AG09309 (cell line): ENCODE data around the gene FHL2.

Experiments
- DNase-seq: peaks from one replicate; pipeline ENCODE4 v3.0.0-alpha.2; 2010; ENCODE audit warnings: low read depth
- H3K4me3 ChIP-seq: 2 replicates; pipeline ENCODE4 v1.5.1; 2011; ENCODE audit warnings: mild to moderate bottlenecking, low read depth, low read length, moderate library complexity; ENCODE audit not compliant: control insufficient read depth
- TF ChIP-seq, protein P1 (sequence below): IDR thresholded peaks from 2 replicates; pipeline ENCODE4 v1.5.1; 2011; ENCODE audit warnings: mild to moderate bottlenecking, low read depth, low read length, inconsistent platforms; ENCODE audit not compliant: insufficient read depth, control insufficient read depth; ENCODE audit errors: missing control alignments

FHL2 gene

DNA sequence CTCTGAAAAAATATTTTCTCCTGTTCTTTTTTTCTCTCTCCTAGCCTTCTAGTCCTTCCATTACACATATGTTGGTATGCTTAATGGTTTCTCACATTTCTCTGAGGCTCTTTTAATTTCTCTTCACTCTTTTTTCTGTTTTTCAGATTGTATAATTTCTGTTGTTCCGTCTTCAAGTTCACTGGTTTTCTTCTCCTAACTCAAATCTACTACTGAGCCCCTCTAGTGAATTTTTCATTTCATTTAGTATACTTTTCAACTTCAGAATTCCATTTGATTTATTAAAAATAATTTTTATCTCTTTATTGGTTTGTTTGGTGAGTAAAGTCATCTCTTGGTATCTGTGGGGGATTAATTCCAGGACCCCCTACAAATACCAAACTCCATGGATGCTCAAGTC, 41.7 kb downstream of the FHL2 start:
- no peak for DNase-seq
- TF ChIP-seq, protein P1, sequence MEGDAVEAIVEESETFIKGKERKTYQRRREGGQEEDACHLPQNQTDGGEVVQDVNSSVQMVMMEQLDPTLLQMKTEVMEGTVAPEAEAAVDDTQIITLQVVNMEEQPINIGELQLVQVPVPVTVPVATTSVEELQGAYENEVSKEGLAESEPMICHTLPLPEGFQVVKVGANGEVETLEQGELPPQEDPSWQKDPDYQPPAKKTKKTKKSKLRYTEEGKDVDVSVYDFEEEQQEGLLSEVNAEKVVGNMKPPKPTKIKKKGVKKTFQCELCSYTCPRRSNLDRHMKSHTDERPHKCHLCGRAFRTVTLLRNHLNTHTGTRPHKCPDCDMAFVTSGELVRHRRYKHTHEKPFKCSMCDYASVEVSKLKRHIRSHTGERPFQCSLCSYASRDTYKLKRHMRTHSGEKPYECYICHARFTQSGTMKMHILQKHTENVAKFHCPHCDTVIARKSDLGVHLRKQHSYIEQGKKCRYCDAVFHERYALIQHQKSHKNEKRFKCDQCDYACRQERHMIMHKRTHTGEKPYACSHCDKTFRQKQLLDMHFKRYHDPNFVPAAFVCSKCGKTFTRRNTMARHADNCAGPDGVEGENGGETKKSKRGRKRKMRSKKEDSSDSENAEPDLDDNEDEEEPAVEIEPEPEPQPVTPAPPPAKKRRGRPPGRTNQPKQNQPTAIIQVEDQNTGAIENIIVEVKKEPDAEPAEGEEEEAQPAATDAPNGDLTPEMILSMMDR = no peak

DNA sequence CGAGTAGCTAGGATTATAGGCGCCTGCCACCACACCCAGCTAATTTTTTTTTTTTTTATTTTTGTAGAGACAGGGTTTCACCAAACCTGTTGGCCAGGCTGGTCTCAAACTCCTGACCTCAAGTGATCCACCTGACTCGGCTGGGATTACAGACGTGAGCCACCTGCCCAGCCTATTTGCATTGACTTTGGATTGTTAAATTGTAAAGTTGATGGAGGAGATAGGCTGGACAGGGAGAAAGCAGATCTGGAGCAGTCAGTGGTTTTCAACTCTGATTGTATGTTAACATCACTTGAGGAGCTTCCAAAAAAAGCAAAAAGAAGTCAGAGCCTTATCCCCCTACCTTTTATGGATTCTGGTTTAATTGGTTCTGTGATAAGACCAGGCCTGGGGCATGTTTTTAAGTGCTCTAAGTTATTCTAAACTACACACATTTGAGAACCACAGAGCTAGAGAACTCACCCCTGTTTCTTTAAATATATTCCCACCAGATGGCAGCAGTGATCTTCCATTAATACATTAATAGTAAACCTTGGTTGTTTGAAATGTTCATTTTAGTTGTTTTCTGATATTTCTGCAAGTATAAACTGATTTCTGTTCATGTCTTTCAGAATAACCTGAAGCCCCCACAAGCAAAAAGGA, 54.0 kb downstream of the FHL2 start:
- TF ChIP-seq, protein P1 = peak; percentile 25
- no peak overlapping the region for H3K4me3 ChIP-seq
- peak; percentile 10 for DNase-seq

More for the DNA sequence above, 41.7 kb downstream of the FHL2 start:
- H3K4me3 ChIP-seq = no peak overlapping the region

DNA sequence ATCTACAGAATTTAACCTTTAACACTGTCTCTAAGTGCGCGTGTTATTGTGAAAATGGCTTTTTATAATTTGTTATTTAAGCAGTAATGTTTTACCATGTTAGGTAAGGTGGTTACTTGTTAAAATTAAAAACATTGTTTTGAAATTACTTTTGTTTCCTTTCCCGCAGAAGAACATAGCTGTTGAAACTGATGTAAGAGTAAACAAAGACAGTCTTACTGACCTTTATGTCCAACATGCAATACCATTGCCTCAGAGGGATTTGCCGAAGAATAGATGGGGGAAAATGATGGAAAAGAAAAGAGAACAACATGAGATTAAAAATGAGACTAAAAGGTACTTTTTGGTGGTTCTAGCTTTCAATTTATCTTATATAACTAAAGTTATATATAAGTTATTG, 59.4 kb downstream of the FHL2 start:
- DNase-seq = no peak
- TF ChIP-seq, protein P1 = no peak
- no peak overlapping the region for H3K4me3 ChIP-seq

DNA sequence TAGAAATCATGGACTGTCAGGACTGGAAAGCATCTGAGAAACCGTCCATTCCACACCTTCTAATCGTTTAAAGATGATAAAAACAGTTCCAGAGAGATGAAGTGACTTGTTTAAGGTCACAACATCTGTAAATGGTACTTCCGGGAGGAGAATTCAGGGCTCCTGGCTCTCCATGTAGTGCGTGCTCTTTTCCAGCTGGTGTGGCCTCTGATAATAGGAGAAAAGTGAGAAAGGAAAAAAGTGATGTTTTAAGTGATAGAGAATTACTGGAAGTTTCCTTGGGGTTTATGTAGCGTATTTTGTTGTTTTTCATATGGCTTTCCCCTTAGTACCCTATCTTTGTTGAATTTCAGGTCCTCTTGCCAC, 60.8 kb downstream of the FHL2 start:
- TF ChIP-seq, protein P1 = no peak
- H3K4me3 ChIP-seq = peak overlapping the region; percentile 87
- no peak for DNase-seq

DNA sequence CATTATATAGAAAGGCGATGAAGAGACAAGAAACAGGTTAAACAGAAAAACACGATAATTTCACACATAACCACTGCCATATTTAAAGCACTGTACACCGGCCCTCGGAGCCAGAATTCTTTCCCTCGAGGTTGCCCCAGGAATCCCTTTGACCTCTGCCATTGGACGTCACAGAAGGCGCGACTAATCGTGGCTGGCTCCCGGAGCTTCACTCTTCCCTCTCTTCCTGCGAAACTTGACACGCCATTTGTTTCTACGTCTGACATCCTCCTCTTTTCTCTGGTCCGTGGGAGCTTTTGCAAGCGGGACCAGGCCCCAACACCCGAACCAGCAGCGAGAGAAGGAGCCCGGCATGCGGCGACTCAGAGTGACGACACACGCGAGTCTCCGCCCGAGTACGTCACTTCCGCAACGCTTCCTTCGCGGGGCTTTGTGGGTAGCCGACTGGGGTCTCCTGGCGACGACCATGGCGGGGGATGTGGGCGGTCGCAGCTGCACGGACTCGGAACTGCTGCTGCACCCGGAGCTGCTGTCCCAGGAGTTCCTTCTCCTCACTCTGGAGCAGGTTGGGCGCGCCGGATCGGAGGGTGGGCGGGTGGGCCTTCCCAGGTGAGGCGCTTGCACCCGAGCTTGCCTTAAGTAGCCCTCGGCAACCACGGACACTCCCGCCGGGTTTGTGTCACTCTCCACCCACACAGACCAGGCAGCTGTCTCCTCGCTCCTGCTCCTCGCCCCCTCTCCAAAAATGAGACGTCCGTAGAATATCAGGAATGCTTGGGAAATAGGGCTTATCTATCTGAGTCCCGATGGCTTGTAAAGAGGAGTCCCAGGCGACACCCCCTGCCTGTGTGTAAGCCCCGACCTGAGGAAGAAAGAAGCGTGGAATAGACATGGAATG, 61.5 kb downstream of the FHL2 start, which contains the start of gene C2orf49:
TSS of gene C2orf49 (plus strand) at position 419 of the 898 bp plus-strand sequence. CDS start at position 467, 48 bp downstream.
- DNase-seq = peak; percentile 10
- TF ChIP-seq, protein P1 = peak; percentile 4
- H3K4me3 ChIP-seq = peak within 1 kb of the TSS; percentile 87

DNA sequence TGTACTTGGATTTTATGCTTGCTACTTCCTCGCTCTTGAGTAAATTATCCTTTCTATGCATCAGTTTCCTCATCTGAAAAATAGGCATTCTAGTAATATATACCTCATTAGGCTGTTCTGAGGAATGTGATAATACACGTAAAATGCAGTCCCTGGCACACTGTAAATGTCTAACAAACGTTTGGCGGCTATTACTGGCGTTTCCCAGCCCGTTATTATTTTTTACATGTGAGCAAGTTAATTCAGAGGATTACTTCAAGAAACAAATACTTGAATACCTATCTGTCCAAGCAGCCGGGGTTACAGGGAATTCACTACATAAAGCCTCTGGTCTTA, 62.1 kb downstream of the FHL2 start:
- TF ChIP-seq, protein P1 = no peak

More for the DNA sequence above, 62.1 kb downstream of the FHL2 start:
- no peak for DNase-seq
- H3K4me3 ChIP-seq = peak overlapping the region; percentile 87
